Kidney (tissue), 14 donors: ENCODE data around the gene DEUP1. TPM values are rescaled to one million over a fixed set of nuclear protein-coding genes. Genes with fewer than 3 reads are reported as not detected.

Experiments
- DNase-seq, 5 donors: peaks; one replicate each; pipeline ENCODE4 v3.0.0-alpha.2; 2013 to 2020
- FAIRE-seq: peaks from 2 replicates; lab custom pipeline; 2012; peaks lifted over from hg19 to GRCh38; lab: Jason Lieb, UNC
- H3K27ac ChIP-seq, 2 donors: one replicate each; pipeline ENCODE4 v1.7.0; 2013; ENCODE audit warnings: low read depth in 2 of 2, low read length in 2 of 2, inconsistent platforms in 1 of 2
- H3K27me3 ChIP-seq: one replicate; pipeline ENCODE4 v1.7.1; 2013; ENCODE audit warnings: low read length, inconsistent platforms; ENCODE audit not compliant: control insufficient read depth, insufficient read depth
- H3K36me3 ChIP-seq, 3 donors: one replicate each; pipeline versions ENCODE4 v1.7.0 to v1.7.1; 2013; ENCODE audit warnings: low read length in 3 of 3, control low read depth in 1 of 3, inconsistent platforms in 1 of 3; ENCODE audit not compliant: insufficient read depth in 3 of 3, control insufficient read depth in 2 of 3
- H3K4me1 ChIP-seq, 3 donors: one replicate each; pipeline versions ENCODE4 v1.7.0 to v1.7.1; 2013; ENCODE audit warnings: low read length in 3 of 3, inconsistent platforms in 1 of 3, low read depth in 1 of 3; ENCODE audit not compliant: control insufficient read depth in 2 of 3, insufficient read depth in 2 of 3
- H3K4me3 ChIP-seq, 3 donors: one replicate each; pipeline versions ENCODE4 v1.7.0 to v1.8.1; 2013; ENCODE audit warnings: low read length in 3 of 3, control low read depth in 1 of 3, inconsistent platforms in 1 of 3
- H3K9ac ChIP-seq, 3 donors: one replicate each; pipeline versions ENCODE4 v1.7.0 to v1.7.1; 2013; ENCODE audit warnings: low read length in 3 of 3, control low read depth in 1 of 3, inconsistent platforms in 1 of 3
- H3K9me3 ChIP-seq, 3 donors: one replicate each; pipeline versions ENCODE4 v1.7.0 to v1.7.1; 2013; ENCODE audit warnings: low read length in 3 of 3, control low read depth in 1 of 3, inconsistent platforms in 1 of 3; ENCODE audit not compliant: control insufficient read depth in 2 of 3, insufficient read depth in 1 of 3
- intact Hi-C: fragments of 100-400 bp; cut with DNase I; formaldehyde crosslinking; loops from one replicate; pipeline ENCODE4 v1.11.1; 2022
- polyA plus RNA-seq: library from polyadenylated mRNA; stranded (reverse); fragments of 350-450 nt; fragmentation: Illumina TruSeq; extraction: RNeasy Lipid Tissue Mini Kit (QIAGEN cat#74804); gene quantifications from one replicate; pipeline ENCODE4 v1.2.3, GENCODE V29; 2014; ENCODE audit warnings: low read depth, low replicate concordance; ENCODE audit not compliant: insufficient read depth
- total RNA-seq: library from RNA; stranded (reverse); fragmentation: NEBNext Ultra II Directional; extraction: Animal tissue kit (Norgen Biotek cat#: 25700); gene quantifications from one replicate; pipeline ENCODE4 v1.2.1, GENCODE V29; 2021
- TF ChIP-seq, protein P1 (sequence below): IDR thresholded peaks from 3 replicates; pipeline ENCODE4 v1.5.1; 2012; ENCODE audit warnings: mild to moderate bottlenecking, moderate library complexity, borderline replicate concordance; ENCODE audit not compliant: insufficient read depth; ENCODE audit errors: extremely low read depth
- donor health status: control.
- donor health status: control.
- donor health status: control.
- donor health status: control.
- donor health status: control.
- donor health status: DM: yes; HTN: yes; CAD: no.
- donor health status: Normal renal cell carcinoma (clear cell type).

The DEUP1 gene
- total and polyA plus RNA-seq, 2 donors from 2014 or later: 0.57 to 0.88 TPM

DNA sequence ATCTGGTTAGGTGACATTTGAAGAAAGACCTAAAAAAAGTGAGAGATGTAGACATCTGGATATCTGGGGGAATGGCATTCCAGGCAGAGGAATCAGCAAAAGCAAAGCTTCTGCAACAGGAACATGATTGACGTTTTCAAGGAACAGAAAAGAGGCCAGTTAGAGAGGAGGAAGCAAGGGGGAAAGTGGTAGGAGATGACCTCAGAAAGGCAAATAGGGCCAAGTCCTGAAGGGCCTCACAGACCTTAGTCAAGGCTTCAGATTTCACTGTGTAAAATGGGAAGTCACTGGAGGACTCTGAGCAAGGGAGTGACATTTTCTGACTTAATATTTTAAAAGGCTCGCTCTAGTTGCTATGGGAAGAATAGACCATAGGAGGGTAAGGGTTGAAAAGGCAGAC is 9.7 kb downstream of the DEUP1 start:
- Histone ChIP-seq H3K36me3 (no peaks in the 10 kb centered on the region), H3K4me3 (no peak overlapping the region), H3K4me1 (no peaks in the 10 kb centered on the region), H3K27ac (no peak overlapping the region), H3K9ac (no peak overlapping the region), H3K27me3 (no peaks in the 10 kb centered on the region), H3K9me3 (no peaks in the 10 kb centered on the region)
- FAIRE-seq: no peak
- intact Hi-C loops: no loop called here
- no peak for DNase-seq
- TF ChIP-seq, protein P1, sequence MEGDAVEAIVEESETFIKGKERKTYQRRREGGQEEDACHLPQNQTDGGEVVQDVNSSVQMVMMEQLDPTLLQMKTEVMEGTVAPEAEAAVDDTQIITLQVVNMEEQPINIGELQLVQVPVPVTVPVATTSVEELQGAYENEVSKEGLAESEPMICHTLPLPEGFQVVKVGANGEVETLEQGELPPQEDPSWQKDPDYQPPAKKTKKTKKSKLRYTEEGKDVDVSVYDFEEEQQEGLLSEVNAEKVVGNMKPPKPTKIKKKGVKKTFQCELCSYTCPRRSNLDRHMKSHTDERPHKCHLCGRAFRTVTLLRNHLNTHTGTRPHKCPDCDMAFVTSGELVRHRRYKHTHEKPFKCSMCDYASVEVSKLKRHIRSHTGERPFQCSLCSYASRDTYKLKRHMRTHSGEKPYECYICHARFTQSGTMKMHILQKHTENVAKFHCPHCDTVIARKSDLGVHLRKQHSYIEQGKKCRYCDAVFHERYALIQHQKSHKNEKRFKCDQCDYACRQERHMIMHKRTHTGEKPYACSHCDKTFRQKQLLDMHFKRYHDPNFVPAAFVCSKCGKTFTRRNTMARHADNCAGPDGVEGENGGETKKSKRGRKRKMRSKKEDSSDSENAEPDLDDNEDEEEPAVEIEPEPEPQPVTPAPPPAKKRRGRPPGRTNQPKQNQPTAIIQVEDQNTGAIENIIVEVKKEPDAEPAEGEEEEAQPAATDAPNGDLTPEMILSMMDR: no peak

DNA sequence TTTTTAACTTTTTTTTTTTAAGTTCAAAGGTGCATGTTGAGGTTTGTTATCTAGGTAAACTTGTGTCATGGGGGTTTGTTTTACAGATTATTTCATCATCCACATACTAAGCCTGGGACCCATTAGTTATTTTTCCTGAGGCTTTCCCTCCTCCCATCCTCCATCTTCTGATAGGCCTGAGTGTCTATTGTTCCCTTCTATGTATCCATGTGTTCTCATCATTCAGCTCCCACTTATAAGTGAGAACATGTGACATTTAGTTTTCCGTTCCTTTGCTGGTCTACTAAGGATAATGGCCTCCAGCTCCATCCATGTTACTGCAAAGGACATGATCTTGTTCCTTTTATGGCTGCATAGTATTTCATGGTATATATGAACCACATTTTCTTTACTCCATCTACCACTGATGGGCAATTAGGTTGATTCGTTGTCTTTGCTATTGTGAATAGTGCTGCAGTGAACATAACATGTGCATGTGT is 14.4 kb downstream of the DEUP1 start:
- intact Hi-C loops: no loop called here
- no peaks in the 10 kb centered on the region for H3K4me1 ChIP-seq
- no peaks in the 10 kb centered on the region for H3K27me3 ChIP-seq
- H3K4me3 ChIP-seq: no peak overlapping the region
- H3K27ac ChIP-seq: no peak overlapping the region
- FAIRE-seq (no peak), DNase-seq (no peak)
- H3K9me3 ChIP-seq: no peaks in the 10 kb centered on the region
- H3K9ac ChIP-seq: no peak overlapping the region
- H3K36me3 ChIP-seq: no peaks in the 10 kb centered on the region
- TF ChIP-seq, protein P1: no peak

DNA sequence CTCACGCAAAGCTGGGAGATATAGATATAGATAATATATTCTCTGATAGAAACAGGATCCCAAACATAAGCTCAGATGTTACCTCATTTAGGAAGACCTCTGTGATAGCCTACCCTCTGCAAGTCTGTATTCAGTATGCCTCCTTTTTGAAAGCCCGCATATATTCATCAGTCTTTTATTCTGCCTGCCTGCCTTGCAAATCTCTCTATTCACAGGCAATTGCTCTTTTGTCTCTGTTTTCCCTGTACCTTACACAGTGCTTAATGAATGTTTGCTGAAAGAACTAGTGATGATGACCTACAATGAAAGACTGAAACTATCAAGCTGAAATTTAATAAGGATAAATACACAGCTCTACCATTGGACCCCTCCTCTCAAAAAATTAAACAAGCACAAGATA is 18.4 kb downstream of the DEUP1 start:
- Histone ChIP-seq H3K9ac (no peak overlapping the region), H3K4me1 (no peaks in the 10 kb centered on the region), H3K36me3 (no peaks in the 10 kb centered on the region), H3K27ac (no peak overlapping the region), H3K27me3 (no peaks in the 10 kb centered on the region), H3K4me3 (no peak overlapping the region), H3K9me3 (no peaks in the 10 kb centered on the region)
- DNase-seq (no peak), FAIRE-seq (no peak)
- TF ChIP-seq, protein P1: no peak
- intact Hi-C loops: no loop called here

DNA sequence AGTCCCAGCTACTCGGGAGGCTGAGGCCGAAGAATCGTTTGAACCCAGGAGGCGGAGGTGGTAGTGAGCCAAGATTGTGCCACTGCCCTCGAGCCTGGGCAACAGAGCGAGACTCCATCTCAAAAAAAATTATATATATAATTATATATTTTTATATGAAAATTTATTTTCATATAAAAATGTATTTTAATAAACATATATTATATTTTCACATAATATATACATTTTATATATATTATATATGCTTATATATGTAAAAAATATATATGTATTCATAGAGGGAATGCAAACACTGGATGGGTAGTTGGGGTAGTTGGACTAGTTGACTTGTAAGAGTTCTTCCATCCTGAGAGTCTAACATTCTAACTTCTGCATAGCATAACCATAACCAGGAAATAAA is 20.3 kb downstream of the DEUP1 start:
- TF ChIP-seq, protein P1: no peak
- Histone ChIP-seq H3K4me3 (no peak overlapping the region), H3K36me3 (no peaks in the 10 kb centered on the region), H3K9me3 (no peaks in the 10 kb centered on the region), H3K27me3 (no peaks in the 10 kb centered on the region), H3K9ac (no peak overlapping the region), H3K4me1 (no peaks in the 10 kb centered on the region), H3K27ac (no peak overlapping the region)
- intact Hi-C loops: no loop called here
- no peak for DNase-seq
- FAIRE-seq: no peak
